Globus pallidus (tissue), 1 donor: ENCODE results near the gene MEGF11.

Experiments
- DNase-seq: peaks from one replicate; pipeline ENCODE4 v3.0.0-alpha.2; 2015; ENCODE audit warnings: low spot score

MEGF11 gene

DNA sequence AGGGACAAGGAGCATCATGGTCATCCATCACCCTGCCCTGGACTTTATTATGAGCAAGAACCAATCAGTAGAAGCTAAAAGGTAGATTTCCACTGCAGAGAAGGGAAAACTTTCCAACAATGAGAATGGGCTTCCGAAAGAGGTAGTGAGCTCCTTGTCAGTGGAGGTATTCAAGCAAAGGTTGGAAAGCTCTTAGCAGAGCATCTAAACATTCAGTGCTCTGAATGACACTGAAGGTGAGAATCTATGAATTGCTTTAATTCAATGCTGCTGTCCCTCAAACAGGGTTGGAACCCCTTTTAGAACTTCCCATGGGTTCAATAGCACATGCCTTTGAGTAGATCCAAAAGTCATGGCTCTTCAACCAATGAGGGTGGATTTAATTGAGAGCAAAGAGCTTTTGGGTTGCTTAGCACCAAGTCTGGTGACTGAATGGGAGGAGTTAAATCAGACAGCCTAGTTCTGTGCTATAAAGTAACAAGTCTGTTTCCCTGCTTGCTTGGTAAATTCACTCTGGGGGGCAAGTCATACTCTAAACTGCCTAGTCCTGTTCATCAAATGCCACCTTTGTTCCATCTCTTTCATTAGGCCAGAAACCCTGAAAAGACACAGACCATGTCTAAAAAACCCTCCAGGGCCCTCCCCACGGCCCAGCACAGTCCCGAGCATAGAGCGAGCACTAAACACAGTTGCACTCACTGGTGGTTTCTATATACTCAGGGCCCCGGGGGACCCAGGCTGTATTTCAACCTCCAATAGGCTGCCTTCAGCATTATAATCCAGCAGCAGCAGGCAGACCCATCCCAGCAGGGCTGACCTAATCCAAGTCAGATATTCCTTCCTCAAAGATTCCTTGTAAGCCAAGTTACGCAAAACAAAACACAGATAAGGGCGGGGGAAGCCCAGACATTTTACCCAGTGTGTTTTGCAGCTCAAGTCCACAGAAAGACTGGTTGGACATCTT is 161.2 kb downstream of the MEGF11 start:
- no peak for DNase-seq

DNA sequence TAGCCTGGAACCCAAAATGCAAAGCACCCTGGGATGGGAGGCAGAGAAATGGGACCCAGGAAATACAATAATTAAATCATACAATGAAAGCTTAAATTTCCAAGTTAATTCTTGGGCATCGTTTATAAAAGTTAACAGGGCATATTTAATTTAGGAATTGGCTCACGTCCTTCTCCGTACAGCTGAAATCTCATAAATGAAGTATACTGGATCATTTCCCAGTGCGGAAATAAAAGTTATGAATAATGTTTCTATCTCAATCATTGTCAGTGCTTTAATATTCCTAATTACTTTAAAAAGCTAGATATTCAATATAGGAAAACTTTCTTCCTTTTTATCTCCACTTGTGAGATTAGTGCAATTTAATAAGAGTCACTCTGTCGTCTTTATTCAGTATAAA is 164.0 kb downstream of the MEGF11 start:
- no peak for DNase-seq

DNA sequence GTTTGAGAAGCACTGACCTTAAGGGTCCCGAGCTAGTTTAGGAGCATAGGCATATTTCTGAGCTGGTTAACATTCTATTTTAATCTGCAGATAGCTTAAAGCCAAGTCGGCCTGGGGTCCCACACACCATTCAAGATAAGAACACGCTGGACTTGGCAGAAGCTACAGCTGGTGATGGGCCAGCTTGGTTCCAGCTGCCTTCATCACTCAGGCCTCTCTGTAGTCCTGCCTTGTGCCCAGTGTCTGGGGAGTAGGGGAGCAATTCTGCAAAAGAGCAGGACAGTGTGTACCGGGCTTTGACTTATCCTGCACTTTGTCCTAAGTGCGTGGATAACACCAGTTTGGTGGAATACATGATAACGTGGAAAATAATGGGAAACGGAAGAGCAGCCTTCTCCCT is 164.5 kb downstream of the MEGF11 start:
- DNase-seq: peak; percentile 14

DNA sequence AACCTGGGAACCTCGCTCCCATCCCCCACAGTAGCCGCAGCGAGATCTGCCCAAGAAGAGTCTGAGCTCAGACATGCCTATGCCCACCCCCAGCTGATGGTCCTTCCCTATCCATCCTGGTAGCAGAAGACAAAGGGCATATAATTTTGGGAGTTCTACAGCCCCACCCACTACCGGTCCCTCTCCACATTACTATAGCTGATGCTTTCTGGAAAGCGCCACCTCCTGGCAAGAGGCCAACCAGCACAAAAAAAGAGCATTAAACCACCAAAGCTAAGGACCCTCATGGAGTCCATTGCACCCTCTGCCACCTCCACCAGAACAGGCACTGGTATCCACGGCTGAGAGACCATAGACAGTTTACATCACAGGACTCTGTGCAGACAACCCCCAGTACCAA is 168.4 kb downstream of the MEGF11 start:
- no peak for DNase-seq

DNA sequence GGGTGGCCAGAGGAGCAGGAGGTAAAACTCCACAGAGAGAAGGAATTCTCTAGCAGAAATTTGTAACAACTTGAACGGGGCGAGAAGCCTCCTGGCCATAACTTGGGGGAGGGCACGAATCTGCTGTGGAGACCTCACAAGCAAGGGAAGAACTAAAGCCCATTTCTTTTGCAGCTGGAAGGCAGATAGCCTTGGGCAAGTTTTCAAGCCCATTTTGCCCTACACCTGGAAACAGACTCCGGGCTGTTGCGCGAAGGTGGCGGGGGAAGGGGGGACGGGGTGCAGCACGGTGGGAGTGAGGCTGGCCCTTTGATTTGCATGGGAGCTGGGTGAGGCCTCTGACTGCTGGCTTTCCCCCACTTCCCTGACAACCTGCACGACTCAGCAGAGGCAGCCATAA is 168.8 kb downstream of the MEGF11 start:
- no peak for DNase-seq

DNA sequence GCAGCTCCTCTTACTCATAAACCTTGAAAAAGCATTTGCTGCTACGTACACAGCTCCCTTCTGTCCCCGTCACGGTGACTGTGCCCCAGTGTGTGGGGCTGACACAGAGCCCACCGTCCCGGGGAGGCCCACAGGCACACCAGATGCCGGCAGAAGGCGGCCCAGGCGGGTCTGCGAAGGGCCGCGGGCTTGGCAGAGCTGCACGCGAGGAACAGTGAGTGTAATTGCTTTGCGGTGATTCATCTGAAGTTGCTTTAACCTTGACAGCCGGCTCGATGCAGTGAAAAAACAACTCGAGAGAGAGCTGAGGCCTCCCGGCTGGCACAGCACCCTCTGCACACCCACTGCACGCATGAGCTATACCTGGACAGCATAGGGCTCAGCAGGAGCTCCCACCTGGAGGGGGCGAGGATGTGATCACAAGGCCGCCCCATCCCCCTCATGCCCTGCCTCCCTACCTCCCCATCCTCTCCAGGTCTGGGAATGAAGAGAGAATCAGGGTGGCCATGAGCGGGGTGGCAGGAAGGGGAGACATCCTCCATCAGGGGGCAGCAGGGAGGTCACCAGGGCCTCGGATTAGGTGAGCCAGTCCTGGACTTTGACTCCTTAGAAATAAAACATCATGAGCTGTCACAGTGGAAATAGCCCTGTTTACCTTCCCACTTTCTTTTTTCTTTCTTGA is 172.7 kb downstream of the MEGF11 start:
- no peak for DNase-seq

DNA sequence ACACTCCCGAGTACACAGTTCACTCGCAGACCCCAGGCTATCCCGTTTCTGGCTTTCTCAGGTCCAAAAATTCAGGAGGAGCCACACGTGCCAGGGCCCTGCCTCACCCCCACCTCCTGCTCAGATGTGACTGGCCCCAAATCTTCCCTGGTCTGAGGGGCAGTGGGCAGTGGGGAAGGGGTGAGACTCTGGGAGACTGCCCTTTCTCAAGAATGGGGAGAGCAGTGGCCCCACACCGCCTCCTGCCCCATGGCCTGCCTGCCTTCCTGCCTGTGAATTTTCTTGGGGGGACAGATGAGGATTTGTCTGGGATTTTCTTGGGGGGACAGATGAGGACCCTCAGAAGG is 174.6 kb downstream of the MEGF11 start:
- DNase-seq: no peak

DNA sequence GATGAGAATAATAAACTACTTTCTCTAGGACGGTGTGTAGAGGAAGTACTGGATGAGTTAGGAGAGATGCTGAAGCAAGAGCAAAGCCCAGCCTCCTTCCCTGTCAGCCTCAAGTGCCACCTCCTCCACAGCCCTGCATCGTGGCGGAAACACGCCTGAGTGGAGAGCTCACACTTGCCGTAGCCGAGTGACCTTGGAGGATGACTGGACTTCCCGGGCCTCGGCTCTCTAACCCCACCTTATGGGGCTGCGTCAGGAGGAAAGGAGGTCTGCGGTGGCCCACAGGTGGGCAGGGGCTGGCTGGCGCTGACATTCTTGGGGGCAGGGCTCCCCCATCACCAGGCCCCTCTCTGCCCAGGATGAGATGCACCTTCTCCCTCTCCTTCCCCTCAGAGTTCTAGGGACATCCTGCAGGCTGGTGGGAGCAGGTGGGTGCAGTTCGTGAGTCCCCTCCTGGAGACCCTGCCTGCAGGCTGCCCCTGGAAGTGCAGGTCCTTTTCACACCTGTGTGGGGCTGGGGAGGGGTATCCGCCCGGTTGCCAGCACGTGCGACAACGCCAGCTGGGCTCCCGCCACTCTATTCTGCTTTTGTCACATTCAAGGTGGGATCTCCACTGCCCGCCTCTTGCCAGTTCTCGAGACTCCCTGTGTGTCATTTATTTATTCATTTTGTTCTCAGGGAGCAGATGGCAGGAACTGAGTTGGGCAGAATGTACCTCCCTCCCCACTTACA is 175.2 kb downstream of the MEGF11 start:
- no peak for DNase-seq

DNA sequence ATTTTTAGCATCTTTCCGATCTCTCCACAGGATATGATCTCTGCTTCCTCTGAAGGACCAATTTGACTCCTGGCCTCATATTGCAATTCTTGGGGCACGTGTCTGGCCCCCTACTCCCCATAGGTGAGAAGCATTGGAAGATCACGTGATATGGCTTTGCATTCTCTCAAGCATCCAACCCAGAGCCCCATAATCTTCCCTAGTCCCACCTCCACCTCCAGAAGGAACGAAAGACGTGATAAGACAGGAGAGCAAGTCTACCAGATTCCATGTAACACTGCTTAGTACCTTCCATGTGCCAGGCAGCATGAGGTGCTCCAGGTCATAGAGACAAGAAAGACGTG is 176.3 kb downstream of the MEGF11 start:
- DNase-seq: no peak

DNA sequence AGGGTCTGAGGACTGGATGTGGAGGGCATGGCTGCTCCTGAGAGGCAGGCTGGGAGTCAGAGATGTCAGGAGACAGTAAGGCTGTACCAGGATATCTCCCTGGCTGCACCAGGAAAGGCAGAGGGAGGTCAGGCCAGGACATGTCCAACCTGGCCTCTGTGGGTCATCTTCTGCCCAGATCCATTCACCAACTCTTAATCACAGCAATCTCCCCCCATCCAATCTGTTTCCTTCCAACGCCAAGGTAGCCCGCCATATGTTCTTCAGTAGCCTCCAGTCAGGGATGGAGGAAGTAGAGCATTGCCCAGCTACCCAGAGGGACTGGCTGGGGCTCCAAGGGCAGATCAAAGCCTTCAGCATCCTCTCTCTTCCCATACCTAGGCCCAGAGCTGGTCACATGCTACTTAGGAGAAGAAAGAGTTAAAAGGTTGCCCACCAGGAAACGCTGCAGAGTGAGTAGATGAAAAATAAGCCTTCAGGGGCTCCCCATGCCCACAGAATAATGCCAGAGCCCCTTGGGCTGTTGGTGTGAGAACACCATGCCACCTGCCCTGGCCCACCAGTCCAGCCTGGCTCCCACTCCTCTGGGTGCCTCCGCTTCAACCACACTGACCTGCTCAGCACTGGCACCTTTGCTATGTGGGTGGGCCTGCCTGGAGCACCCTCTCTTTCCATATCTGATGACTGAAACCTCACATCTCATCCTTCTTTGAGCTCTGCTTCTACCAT is 176.8 kb downstream of the MEGF11 start:
- DNase-seq: no peak

DNA sequence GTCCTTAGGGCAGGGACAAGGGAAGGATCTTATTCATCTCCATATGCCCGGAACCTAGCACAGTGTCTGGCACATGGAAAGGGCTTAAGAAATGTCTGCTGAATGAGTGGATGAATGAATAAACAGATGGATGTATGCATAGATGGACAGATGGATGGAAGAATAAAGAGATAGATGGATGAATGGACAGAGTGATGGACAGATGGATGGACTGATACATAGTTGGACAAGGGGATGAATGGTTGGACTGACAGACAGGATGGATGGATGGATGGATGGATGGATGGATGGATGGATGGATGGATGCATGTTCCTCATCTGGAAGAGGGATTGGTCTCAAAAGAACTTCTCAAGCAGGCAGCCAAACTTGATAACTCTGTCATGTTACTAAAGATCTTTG is 177.6 kb downstream of the MEGF11 start:
- no peak for DNase-seq

DNA sequence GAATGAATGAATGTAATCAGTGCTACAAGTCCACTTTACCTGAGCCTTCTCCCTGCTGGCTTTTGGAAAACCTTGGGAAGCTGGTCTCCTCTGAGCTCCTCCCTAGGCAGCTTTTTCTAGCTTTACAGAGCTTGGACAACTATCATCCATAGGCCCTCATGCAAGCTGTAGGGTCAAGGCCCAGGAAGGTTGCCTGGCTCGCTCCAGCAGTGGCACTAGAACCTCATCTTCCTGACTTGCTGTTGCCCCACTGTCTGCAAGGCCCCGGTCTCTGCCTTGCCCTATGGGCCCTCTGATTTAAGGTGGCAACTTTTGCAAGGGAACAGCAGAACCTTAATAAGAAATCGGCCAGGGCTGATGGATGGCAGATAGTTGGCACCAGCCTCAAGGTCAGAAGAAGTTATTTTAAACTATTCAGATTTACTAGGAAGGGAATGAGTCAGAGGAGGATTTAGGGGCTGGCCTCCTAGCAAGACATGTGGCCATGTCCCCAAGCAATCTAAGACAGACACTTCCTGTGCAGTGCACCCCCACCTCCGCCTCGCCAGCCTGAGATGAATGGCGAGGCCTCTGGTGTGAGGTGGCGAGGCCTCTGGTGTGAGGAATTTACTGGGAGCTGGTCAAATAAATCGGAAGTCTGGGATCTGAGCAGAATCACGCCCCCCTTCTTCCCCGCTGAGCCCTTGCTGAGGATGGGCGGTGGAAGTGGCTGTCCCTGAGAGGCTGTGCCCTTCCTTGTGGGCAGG is 180.8 kb downstream of the MEGF11 start:
- DNase-seq: no peak

DNA sequence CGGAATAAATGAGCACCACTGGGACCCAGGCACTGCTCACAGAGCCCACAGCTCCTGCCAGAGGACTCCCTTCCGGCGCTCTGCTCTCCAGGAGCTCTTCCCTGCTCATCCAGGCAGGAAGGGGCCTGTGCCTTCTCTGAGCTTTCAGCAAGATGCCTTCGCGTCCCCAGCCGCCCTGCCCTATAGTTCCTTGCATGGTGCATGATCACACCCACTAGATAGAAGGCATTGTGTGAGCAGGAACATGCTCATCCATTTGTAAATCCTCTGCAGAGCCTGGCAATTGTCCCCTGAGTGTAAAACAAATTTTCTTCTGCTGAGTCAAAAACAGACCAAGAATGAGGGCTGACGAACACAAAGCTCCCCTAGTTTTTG is 181.6 kb downstream of the MEGF11 start:
- DNase-seq: no peak

DNA sequence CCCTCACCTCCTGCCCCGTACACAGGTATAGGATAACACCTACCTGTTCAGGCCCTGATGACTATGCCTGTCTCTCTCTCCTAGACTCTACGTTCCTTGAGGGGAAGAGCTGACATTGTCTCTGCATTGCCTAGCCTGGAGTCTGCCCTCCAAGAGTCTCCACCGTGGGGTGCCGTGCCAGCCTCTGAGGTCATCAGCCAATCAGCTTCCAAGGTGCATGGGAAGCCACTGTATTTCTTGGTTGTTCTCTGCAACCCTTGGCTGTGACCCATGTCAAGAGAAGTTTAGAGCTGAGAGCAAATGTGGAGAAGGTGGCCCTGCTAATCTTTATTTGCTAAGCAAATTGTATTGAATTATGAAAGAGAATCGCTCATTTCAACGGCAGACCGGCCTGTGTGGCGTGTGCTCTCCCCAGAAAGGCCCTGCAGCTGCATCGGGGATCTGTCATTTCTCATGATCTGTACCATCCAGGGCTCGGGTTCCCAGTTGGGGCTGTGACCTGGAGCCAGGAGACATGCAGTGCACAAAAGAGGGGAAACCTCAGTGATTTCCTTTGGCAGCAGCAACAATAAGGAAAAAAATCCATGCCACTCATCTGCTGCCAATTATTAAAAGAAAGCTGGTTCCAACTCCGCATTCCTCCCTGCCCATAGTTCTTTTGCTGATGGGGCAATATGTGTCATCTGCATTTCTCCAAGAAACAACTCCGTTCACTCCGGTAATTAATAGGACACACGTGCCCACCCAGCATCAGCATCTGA is 182.2 kb downstream of the MEGF11 start:
- DNase-seq: no peak

DNA sequence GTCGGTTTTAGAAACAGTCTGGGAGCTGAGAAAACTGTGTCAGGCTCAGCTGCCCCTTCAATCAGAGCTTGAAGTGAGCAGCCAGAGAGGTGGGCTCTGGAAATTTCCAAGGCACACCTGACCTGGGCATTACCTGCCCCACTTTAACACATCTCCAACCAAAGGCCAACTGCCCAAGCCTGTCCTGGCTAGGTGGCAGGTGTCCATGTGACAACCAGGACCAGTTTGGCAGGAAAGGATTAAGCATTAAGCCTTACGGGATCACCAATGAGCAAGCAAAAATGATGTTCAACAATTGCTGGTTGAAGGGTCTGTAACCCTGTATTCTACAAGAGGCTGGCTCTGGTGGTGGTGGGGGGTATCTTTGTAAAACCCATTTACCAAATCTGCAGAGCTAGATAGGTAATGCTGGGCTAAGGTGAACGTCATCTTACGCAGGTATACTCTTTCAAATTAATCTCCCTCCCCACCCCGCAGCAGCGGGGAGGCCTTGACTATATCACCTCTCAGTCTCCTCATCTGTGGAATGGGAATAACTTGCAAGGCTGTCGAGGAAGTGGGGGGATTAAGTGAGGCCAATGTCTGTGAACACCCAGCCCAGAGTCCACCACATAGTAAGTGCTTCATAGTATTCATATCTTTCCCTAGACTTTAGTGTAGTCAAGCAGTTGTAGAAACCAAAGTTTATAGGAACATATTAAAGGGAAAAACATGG is 183.2 kb downstream of the MEGF11 start:
- DNase-seq: no peak

DNA sequence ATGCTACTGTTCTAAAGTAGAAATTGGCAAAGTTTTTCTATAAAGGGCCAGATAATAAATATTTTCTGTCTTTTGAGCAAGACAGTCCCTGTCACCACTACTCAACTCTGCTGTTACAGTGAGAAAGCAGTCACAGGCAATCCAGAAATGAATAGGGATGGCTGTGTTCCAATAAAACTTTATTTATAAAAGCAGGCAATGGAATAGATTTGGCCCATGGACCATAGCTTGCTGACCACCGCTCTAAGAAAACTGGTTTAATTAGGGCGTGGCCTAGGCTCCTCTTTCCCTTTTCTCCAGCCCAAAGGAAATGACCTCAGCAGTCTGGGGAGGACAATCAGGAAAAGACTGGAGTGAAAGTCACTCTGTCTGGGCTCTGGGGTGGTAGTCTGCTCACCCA is 183.8 kb downstream of the MEGF11 start:
- DNase-seq: no peak

DNA sequence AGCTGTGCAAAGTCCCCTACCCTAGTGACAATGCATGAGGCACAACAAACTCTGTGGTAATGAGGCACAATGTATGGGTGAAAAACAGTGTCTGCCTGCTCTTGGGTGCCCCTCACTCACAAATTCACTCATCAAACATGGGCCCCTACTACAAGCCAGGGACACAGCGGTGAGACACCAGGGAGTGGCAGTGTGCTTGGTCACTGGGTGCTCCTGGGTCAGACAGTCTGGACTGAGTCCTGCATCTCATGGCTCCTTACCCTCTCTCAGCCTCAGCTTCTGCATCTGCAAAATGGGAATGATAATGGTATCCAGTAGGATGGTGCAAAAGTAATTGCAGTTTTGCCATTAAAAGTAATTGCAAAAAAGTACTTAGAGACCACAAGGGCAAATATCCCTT is 184.7 kb downstream of the MEGF11 start:
- no peak for DNase-seq

DNA sequence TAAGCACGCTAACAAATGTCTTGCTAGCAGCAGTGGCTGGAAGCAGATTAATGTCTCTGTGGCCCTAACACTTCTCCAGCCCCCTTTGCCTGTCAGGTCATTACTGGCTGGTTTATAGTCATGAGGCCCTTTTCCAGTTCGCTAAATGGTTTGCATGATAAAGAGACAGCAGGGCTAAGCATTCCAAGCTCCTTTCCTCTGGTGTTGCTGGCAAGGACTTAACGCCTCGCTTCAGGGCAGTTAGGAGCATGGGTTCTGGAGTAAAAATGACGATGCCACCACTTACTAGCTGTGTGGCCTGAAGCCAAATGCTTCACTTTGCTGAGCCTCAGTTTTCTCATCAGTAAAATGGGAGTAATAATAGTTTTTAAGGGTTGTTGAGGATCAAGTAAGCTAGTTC is 185.9 kb downstream of the MEGF11 start:
- DNase-seq: no peak

DNA sequence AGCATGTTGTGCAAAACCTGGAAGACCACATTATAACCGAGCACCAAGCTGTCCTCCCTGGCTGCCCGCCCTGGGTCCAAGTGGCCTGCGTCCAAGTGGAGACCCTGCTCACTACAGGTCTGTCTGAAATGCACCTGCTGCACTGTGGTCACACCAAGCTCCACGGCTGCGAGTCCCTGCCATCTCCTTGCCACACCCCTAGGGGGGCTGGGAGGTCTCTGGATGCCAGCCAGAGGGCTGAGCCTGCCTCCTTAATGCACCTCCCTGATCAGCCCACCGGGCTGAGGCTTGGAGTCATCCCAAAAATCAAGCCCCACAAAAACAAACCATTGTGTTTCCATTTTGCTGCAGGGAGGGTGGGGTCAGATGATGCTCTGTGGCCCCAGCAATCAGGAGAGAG is 187.1 kb downstream of the MEGF11 start:
- no peak for DNase-seq

DNA sequence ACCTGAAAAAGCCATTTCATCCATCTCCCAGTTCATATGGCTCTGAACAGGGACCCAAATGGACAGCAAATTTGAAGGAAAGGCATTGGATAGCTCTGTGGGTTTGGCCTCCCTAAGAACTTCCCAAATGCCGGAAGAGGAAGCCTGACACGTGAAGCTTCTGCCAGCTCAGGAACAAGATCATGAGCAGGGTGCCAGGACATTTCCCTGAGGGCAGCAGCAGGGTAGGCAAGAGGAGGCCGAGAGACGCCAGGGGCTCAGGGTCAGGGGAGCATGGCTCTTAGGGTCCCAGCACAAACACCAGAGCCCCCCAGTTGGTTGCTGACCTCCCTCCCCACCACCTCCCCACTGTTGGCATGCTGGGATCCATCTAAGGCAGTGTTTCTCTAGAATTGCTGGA is 187.5 kb downstream of the MEGF11 start:
- DNase-seq: no peak
